SK-N-SH (cell line): ENCODE results near the gene DTNA. TPM values are rescaled to one million over a fixed set of nuclear protein-coding genes. Genes with fewer than 3 reads are reported as not detected.

ENCODE experiments used
- CTCF ChIA-PET: fragments of 300-600, 350-600 bp; formaldehyde crosslinking; extraction: SDS; loops from one replicate; lab custom pipeline; 2021; lab: Yijun Ruan, JAX
- POLR2A ChIA-PET: fragments of 350-600 bp; sonication (Branson Sonifier 250); formaldehyde crosslinking; extraction: SDS; loops from one replicate; lab custom pipeline; 2020; ENCODE audit warnings: antibody characterized with exemption, inconsistent platforms; lab: Yijun Ruan, JAX
- DNase-seq: peaks from one replicate; pipeline ENCODE4 v3.0.0; 2012
- H2AFZ ChIP-seq: fragments of 200-600 bp; sonication (generic); 2 replicates; pipeline ENCODE4 v1.8.1; 2016; ENCODE audit warnings: antibody characterized with exemption, mild to moderate bottlenecking, low read depth
- H3F3A ChIP-seq: fragments of 200-600 bp; sonication (generic); replicated peaks from 2 replicates; pipeline ENCODE3; 2016; ENCODE audit warnings: antibody characterized with exemption, mild to moderate bottlenecking; ENCODE audit not compliant: insufficient read depth
- H3K27ac ChIP-seq, 2 experiments: fragments of 200-500 bp in 1 of 2; fragments of 200-600 bp in 1 of 2; sonication (Bioruptor generic) in 1 of 2; sonication (generic), shearing (Covaris generic) in 1 of 2; 2 replicates each; pipeline versions ENCODE4 v1.5.1 to v1.6.1; 2014 to 2016; ENCODE audit warnings: low read depth in 2 of 2, inconsistent platforms in 1 of 2, low read length in 1 of 2, mild to moderate bottlenecking in 1 of 2, mixed read lengths in 1 of 2
- H3K27me3 ChIP-seq: fragments of 200-600 bp; sonication (generic), shearing (Covaris generic); 2 replicates; pipeline ENCODE4 v1.6.1; 2016; ENCODE audit warnings: mixed run types; ENCODE audit not compliant: insufficient read depth
- H3K36me3 ChIP-seq, 2 experiments: fragments of 200-500 bp in 1 of 2; fragments of 200-600 bp in 1 of 2; sonication (Bioruptor generic) in 1 of 2; sonication (generic) in 1 of 2; replicated peaks in 1 of 2; 2 replicates each; pipeline versions ENCODE3 to v1.5.1; 2014 to 2016; ENCODE audit warnings: low read length in 1 of 2, mild to moderate bottlenecking in 1 of 2; ENCODE audit not compliant: insufficient read depth in 2 of 2, control insufficient read depth in 1 of 2
- H3K4me1 ChIP-seq, 2 experiments: fragments of 200-500 bp in 1 of 2; fragments of 200-600 bp in 1 of 2; sonication (Bioruptor generic) in 1 of 2; sonication (generic), shearing (Covaris generic) in 1 of 2; 2 replicates each; pipeline versions ENCODE4 v1.5.1 to v1.6.1; 2014 to 2016; ENCODE audit warnings: low read depth in 1 of 2, low read length in 1 of 2, mixed run types in 1 of 2; ENCODE audit not compliant: insufficient read depth in 2 of 2, control insufficient read depth in 1 of 2
- H3K4me2 ChIP-seq: fragments of 200-600 bp; sonication (generic), shearing (Covaris generic); 2 replicates; pipeline ENCODE4 v1.6.1; 2017; ENCODE audit warnings: mixed run types
- H3K4me3 ChIP-seq, 2 experiments: fragments of 200-500 bp in 1 of 2; fragments of 200-600 bp in 1 of 2; sonication (Bioruptor generic) in 1 of 2; sonication (generic), shearing (Covaris generic) in 1 of 2; 2 replicates each; pipeline versions ENCODE4 v1.5.1 to v1.8.1; 2014 to 2016; ENCODE audit warnings: low read depth in 2 of 2, inconsistent platforms in 1 of 2, low read length in 1 of 2, mild to moderate bottlenecking in 1 of 2, mixed read lengths in 1 of 2, moderate library complexity in 1 of 2
- H3K79me2 ChIP-seq: fragments of 200-600 bp; sonication (generic); 2 replicates; pipeline ENCODE4 v1.8.1; 2017; ENCODE audit warnings: mild to moderate bottlenecking; ENCODE audit not compliant: insufficient read depth
- H3K9ac ChIP-seq: fragments of 200-600 bp; sonication (generic); 2 replicates; pipeline ENCODE4 v1.6.1; 2017; ENCODE audit warnings: mixed run types
- H3K9me2 ChIP-seq: fragments of 200-600 bp; sonication (generic); 2 replicates; pipeline ENCODE4 v1.6.1; 2017; ENCODE audit warnings: mixed run types
- H3K9me3 ChIP-seq: fragments of 200-600 bp; sonication (generic); 2 replicates; pipeline ENCODE4 v1.6.1; 2017; ENCODE audit warnings: mixed run types, mild to moderate bottlenecking, moderate library complexity
- H4K20me1 ChIP-seq: fragments of 200-600 bp; sonication (generic); 2 replicates; pipeline ENCODE4 v1.6.1; 2017; ENCODE audit warnings: mild to moderate bottlenecking, mixed run types; ENCODE audit not compliant: insufficient read depth
- EP300 ChIP-seq, 2 experiments: IDR thresholded peaks; 2 replicates each; pipeline versions ENCODE4 v1.4.0 to v1.6.1; 2012; ENCODE audit warnings: borderline replicate concordance in 1 of 2, low read depth in 1 of 2, low read length in 1 of 2
- FOXM1 ChIP-seq: IDR thresholded peaks from 2 replicates; pipeline ENCODE4 v1.4.0; 2012; ENCODE audit warnings: low read depth, mild to moderate bottlenecking
- GABPA ChIP-seq: IDR thresholded peaks from 2 replicates; pipeline ENCODE4 v1.4.0; 2012; ENCODE audit warnings: low read depth, mild to moderate bottlenecking
- IRF3 ChIP-seq: fragments of 150-350 bp; IDR thresholded peaks from 2 replicates; pipeline ENCODE4 v1.6.1; 2016; ENCODE audit warnings: mild to moderate bottlenecking, low read depth, low read length
- JUND ChIP-seq: IDR thresholded peaks from 2 replicates; pipeline ENCODE4 v1.4.0; 2012
- MAX ChIP-seq: IDR thresholded peaks from 2 replicates; pipeline ENCODE4 v1.4.0; 2012; ENCODE audit warnings: low read depth
- MXI1 ChIP-seq: IDR thresholded peaks from 2 replicates; pipeline ENCODE4 v1.6.1; 2012; ENCODE audit warnings: mild to moderate bottlenecking, low read depth, low read length, improper control_type of control experiment
- NRF1 ChIP-seq: IDR thresholded peaks from 2 replicates; pipeline ENCODE4 v1.6.1; 2012; ENCODE audit warnings: low read depth, mild to moderate bottlenecking, low read length
- PBX3 ChIP-seq: IDR thresholded peaks from 2 replicates; pipeline ENCODE4; 2012
- REST ChIP-seq: IDR thresholded peaks from 2 replicates; pipeline ENCODE4 v1.6.1; 2012; ENCODE audit warnings: mild to moderate bottlenecking, low read depth, low read length, moderate library complexity
- RFX5 ChIP-seq: IDR thresholded peaks from 2 replicates; pipeline ENCODE4 v1.6.1; 2012; ENCODE audit warnings: mild to moderate bottlenecking, improper control_type of control experiment, low read length
- SMC3 ChIP-seq: IDR thresholded peaks from 2 replicates; pipeline ENCODE4 v1.6.1; 2012; ENCODE audit warnings: low read depth, low read length, improper control_type of control experiment
- TAF1 ChIP-seq: IDR thresholded peaks from 2 replicates; pipeline ENCODE4 v1.6.1; 2012; ENCODE audit warnings: low read depth, mild to moderate bottlenecking, low read length, moderate library complexity, borderline replicate concordance
- USF2 ChIP-seq: fragments of 150-350 bp; IDR thresholded peaks from 2 replicates; pipeline ENCODE4 v1.6.1; 2017; ENCODE audit warnings: antibody characterized with exemption, low read length, low read depth, borderline replicate concordance
- ZBTB33 ChIP-seq: IDR thresholded peaks from 2 replicates; pipeline ENCODE4 v1.4.0; 2012; ENCODE audit warnings: low read depth, borderline replicate concordance
- WGBS: methylation state at CpG from one replicate; pipeline ENCODE4 v1.1.6; 2017; ENCODE audit warnings: low lambda C conversion rate; 5-methylcytosine and 5-hydroxymethylcytosine counted together
- polyA plus RNA-seq, 3 experiments: library from polyadenylated mRNA; depleted of rRNA; stranded (reverse); fragments of >200 nt; gene quantifications; 2 replicates each; pipeline ENCODE4 v1.2.3, GENCODE V29; 2012

Gene DTNA
- polyA plus RNA-seq, 1 of the 3 experiments (the other 2 are of a cell fraction) = 7.9 TPM

- H3K79me2 ChIP-seq = no peaks in the 10 kb centered on the region
- no peak overlapping the region for H3K27ac ChIP-seq
- no peaks in the 10 kb centered on the region for H3K36me3 ChIP-seq
- H3K4me3 ChIP-seq = no peak overlapping the region
- no peaks in the 10 kb centered on the region for H3K9me3 ChIP-seq
- POLR2A ChIA-PET = no interaction called here
- no peak overlapping the region for H2AFZ ChIP-seq
- H4K20me1 ChIP-seq = no peaks in the 10 kb centered on the region
- no peaks in the 10 kb centered on the region for H3K9me2 ChIP-seq
- H3K27me3 ChIP-seq = no peaks in the 10 kb centered on the region
- H3K4me2 ChIP-seq = no peak overlapping the region
- H3K9ac ChIP-seq = no peak overlapping the region
- no peaks in the 10 kb centered on the region for H3F3A ChIP-seq
- H3K4me1 ChIP-seq = peaks cover 2 to 6% of the 10 kb centered on the region in 2 experiments; a peak in 2 of 4 replicates
- no peak for DNase-seq
- no peak for TF ChIP-seq IRF3
- TF ChIP-seq SMC3 = no peak
- no peak for TF ChIP-seq EP300 (IDR thresholded peaks at IDR 0.05; ENCODE audit: borderline replicate concordance in 1 of 2, low read depth in 1 of 2, low read length in 1 of 2)
- no peak for TF ChIP-seq TAF1
- TF ChIP-seq GABPA = no peak
- no peak for TF ChIP-seq MAX
- TF ChIP-seq USF2 = no peak
- TF ChIP-seq NRF1 = no peak
- TF ChIP-seq JUND = no peak
- no peak for TF ChIP-seq REST
- no peak for TF ChIP-seq FOXM1
- CTCF ChIA-PET = interaction anchor here (1.2 to 3.1 kb wide), 3 partner anchors 9 to 426 kb away, joined by 3 to 15 read pairs (median 9); no protein-coding TSS in a partner anchor
Measured at GRCh38 chr18:34779112-34779511, 69.0 kb downstream of the DTNA start.

- H3K79me2 ChIP-seq = no peaks in the 10 kb centered on the region
- H3K9me2 ChIP-seq = no peaks in the 10 kb centered on the region
- H3F3A ChIP-seq = no peaks in the 10 kb centered on the region
- H4K20me1 ChIP-seq = no peaks in the 10 kb centered on the region
- DNase-seq = no peak
- H3K9ac ChIP-seq = no peak overlapping the region
- H3K4me1 ChIP-seq = 0 out of 4 replicates have a peak, but pooled peaks cover 0 to 6% of the 10 kb centered on the region in 2 experiments
- POLR2A ChIA-PET = no interaction called here
- H3K27me3 ChIP-seq = no peaks in the 10 kb centered on the region
- H2AFZ ChIP-seq = no peak overlapping the region
- H3K36me3 ChIP-seq = no peaks in the 10 kb centered on the region
- H3K4me2 ChIP-seq = no peak overlapping the region
- no peaks in the 10 kb centered on the region for H3K9me3 ChIP-seq
- whole genome bisulfite sequencing = 80% methylated on average over 2 of the region's 2 CpGs
- CTCF ChIA-PET = interaction anchor here (3.6 kb wide), 1 partner anchor 119 kb away, joined by 13 read pairs; no protein-coding TSS in a partner anchor
- no peak overlapping the region for H3K27ac ChIP-seq
- no peak overlapping the region for H3K4me3 ChIP-seq
- TF ChIP-seq ZBTB33 = no peak
- TF ChIP-seq MXI1 = no peak
- no peak for TF ChIP-seq PBX3
- no peak for TF ChIP-seq FOXM1
- TF ChIP-seq RFX5 = no peak
Measured at GRCh38 chr18:34780856-34781255, 70.8 kb downstream of the DTNA start.
